Ecto neural progenitor cell (in vitro differentiated cells): ENCODE results near the gene BABAM2.

Experiments used
- DNase-seq: peaks from one replicate; pipeline ENCODE4 v3.0.0-alpha.2; 2018; ENCODE audit warnings: low spot score

Gene BABAM2

DNA sequence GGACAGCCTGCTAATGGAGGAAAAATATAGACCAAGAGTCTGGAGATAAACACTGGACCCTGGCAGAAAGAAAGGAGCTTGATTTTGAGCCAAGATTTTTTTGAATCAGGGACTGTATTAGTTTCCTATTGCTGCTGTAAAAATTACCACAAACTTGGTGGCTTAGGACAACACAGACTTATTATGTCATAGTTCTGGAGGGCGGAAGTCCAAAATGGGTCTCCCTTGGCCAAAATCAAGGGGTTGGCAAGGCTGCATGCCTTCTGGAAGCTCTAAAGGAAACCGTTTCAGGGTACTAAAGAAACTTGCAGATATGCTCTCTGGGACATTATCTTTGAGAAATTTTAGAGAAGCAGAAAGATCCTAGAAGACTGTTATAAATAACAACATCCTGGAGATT, 140.1 kb downstream of the BABAM2 start:
- DNase-seq: no peak

DNA sequence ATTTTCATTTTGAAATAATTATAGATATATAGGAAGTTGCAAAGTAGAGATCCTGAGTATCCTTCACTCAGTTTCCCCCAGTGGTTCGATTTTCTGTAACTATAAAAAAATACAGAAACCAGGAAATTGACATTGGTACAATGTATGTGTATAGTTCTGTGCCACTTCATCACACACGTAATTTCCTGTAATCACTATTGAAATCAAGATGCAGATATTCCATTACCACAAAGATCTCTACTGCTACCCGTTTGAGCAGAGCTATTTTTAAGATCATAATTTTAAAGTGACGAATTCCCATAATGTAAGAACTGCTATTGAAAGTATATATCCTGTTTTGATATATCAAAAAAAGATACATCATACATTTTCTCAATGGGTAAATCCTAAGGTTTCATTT, 142.3 kb downstream of the BABAM2 start:
- no peak for DNase-seq

DNA sequence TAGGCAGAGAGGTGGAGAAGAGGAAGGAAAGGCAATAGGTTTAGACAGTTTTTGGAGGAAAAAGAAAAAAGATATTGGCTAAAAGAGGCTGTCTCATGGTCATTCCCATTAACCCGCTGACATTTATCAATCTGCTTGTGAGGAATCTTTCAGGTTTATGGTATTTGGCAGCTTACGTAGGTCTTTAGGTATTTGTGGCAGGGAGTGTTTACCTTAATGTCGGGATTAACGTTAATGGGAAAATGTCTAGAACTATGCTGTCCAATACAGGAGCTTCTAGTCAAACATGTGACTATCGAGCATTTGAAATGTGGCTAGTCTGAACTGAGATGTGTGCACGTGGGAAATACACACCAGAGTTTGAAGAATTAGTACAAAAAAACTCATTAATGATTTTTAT, 144.2 kb downstream of the BABAM2 start:
- DNase-seq: no peak

DNA sequence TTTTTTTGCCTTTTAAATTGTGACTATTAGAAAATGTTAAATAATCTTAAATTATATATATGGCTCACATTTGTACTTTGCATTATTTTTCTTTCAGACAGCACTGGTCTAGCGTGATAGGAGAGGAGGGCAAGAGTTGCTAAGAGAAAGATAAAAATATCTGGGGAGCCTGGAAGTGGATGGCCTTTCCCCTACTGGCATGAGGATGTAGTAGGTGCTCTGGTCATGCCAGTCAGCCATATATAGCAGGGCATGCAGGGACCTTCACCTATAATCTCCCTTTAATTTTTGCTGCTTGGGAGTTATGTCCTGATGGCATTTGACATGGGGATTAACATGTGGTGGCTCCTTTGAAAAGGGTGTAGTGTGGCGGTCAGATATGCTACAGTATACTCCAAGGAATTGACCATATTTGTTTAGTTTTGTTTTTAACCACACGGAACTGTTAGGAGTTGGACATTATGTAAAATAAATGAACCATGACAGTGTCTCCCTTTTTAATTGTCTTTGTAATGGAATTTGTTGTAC, 144.7 kb downstream of the BABAM2 start:
- DNase-seq: no peak

DNA sequence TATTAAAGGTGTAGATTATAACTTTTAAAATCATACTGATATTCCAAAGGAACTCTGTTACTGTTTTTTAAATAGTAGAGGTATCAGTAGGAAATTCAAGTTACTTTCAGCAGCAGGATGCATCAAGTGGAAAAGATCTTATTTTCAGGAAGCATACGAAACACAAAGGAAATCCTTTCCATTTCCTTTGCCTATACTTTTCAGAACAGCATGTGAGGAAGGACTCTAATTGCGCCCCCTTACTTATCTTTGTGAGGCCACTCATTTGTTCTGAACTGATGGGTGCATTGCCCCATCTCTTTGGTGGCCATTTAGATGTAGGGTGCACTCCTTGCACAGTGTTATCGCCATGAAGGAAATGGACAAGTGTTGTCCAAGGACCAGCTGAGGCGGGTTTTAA, 145.3 kb downstream of the BABAM2 start:
- DNase-seq: no peak

DNA sequence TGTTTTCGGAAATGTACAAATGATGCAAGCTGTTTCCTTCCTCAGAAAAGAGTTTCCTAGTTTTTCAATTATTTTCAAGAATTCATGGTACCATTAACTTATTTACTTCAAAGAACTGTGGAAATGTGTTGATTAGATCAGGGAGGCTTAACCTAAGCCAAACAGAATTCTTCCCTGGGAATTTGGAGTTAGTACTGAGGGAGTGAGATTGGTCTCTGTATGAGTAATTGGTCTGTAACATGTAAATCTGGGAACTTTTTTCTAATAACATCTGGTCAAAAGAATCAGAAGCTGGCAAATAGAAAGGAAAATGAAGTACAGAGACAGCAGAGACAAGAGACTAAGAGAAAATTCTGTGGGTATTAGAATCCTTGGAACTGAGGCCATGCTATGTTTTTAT, 145.8 kb downstream of the BABAM2 start:
- DNase-seq: no peak

DNA sequence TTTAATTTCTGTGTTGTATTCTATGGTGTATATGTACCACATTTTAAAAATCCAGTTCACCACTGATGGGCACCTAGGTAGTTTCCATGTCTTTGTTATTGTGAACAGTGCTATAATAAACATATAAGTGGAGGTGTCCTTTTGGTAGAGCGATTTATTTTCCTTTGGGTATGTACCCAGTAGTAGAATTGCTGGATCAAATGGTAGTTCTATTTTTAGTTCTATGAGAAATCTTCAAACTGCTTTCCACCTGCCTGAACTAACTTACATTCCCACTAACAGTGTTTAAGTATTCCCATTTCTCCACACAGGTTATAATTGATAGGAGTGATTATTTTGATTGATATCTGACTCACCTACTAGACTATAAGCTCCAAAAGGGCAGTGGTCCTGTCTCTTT, 148.2 kb downstream of the BABAM2 start:
- no peak for DNase-seq

DNA sequence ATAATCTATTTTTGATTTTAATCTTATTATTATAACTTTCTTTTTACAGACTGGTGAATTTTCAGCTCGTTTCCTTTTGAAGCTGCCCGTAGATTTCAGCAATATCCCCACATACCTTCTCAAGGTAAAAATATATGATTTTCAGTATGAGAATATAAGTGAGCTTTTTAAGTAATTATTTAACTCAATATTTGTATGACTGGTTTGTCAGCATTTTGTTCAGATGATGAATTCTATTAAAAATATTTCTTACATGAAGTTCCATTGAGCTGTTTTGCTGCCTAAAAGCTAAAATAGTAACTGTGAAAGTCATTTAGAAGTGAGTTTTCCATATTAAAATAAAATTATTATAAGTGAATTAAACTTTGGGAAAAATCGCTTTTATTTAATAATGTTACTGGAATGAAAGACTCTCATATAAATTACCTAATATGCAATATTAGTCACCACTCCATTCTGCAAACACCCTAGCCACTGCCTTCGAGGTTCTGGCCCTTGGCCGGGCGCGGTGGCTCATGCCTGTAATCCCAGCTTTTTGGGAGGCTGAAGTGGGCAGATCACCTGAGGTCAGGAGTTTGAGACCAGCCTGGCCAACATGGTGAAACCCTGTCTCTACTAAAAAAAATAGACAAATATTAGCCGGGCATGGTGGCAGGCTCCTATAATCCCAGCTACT, 155.3 kb downstream of the BABAM2 start:
- DNase-seq: no peak

DNA sequence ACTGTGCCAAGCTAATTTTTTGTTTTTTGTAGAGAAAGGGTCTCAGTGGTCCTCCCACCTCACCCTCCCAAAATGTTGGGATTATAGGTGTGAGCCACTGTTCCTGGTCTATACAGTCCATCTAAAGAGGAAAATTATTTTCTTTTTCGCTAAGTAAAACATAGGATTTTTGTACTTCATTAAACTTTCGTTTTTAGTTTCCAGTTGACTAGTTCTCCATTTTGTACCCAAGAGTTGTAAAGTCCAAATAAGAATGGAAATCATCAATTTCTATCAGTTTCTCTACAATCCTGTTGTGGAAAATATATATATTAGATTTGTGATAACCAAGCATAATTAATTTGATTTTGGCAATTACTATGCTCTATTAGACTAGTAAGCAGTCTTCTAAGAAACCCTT, 156.4 kb downstream of the BABAM2 start:
- no peak for DNase-seq

DNA sequence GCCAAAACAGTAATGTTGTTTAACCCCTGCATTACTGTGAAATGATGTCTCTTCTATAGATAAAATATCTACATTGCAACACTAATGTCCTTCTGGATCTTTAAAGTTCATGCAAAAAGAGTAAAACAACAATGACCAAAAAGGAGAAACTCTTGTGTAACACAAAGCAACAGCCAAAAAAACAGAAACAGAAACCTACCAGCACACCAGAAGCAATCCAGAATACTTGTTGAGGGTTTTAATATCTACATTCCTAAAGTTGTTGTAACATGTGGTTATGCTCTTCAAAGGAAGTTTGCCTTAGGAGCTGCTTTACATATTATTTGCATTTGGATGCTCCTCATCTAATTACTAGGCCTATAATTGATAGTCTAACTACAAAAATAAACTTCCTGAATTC, 157.2 kb downstream of the BABAM2 start:
- DNase-seq: no peak

DNA sequence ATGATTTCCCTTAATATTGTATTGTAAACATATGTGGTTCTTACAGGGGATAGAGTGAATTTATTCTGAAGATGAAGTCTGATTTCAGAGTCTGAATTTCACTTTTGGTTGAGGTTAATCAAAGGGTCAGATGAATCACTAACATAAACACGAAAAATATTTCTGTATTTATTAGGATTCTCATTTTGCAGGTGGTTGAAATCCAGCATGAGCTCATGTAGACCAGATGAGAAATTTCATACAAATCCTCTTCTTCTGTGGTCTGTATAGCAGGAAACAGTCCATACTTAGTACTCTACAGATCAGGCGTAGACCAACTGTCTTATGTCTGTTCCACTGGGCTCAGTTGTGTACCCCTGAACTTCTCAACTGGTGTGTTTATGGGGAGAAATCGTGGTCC, 157.8 kb downstream of the BABAM2 start:
- no peak for DNase-seq

DNA sequence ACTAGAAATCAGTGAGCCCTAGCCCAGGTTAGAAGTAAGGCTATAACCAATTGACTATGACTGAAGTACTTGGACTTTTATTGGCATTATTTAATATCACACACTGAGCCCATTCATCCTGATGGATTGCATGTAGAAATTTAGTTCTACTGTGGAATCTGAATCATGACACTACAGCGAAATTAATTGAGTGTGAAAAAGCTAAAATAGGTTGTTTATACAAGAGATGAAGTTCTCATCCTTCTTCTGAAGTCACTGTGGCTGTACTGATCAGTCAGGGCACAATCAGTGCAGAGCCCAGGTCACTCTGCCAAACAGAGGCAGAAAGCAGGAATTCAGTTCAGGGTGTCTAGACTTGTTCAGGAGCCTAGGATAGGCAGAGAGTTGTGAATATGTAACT, 158.9 kb downstream of the BABAM2 start:
- DNase-seq: no peak

DNA sequence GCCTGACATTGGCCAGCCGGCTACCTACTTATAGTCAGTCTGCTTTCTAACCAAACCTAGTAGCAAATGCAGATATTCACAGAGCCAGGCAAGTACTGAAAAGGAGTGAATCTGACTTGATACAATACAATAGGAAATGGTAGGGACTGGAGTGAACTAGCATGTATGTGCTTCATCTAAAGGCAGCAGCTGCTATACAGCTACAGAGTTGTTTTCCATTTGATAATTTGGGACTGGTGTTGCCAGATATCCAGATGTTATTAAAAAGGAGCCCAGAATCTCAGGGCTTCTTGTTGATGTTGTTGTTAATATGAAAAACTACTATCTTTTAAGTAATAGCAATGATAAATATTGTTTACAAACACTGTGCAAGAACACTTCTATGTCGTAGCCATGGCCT, 159.4 kb downstream of the BABAM2 start:
- DNase-seq: no peak

DNA sequence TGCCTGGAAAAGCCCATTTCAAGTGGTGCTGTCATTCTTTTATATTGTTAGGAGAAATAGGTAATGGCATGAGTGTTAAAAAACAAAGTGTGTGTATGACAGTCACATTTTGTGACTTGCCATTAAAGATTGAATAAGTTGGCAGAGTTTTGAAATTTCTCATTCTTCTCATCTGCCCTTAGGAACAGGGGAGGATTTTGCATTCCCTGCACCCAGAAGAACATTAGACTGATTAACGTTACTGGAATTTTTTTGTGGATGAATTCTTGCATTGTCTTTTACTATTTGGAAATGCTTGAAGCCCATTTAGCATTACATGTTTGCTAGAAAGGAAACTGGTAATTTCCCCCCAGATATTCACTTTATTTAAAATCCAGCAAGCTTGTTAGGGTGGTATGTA, 162.2 kb downstream of the BABAM2 start:
- DNase-seq: no peak

DNA sequence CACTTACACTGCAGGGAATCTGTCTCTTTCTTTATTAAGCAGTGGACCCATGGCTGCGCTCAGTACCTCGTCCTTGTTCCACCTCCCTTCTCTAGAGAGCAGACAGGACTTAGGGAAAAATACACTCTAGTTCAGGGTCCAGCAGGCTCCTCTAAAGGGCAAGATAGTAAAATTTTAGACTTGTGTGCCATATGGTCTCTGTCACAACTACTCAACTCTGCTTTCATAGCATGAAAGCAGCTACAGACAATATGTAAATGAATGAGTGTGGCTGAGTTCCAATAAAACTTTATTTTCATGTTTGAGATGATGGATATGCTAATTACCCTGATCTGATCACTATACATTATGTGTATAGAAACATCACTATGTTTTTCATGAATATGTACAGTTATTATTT, 163.1 kb downstream of the BABAM2 start:
- DNase-seq: no peak

DNA sequence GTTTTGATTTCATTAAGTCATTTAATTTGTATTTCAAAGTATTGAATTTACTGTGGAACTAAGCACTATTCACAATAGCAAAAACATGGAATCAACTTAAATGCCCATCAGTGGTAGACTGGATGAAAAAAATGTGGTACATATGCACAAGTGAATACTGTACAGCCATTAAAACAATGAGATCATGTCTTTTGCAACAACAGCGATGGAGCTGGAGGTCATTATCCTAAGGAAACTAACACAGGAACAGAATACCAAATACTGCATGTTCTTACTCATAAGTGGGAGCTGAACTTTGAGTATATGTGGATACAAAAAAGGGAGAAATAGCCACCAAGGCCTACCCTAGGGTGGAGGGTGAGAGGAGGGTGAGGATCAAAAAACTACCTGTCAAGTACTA, 164.4 kb downstream of the BABAM2 start:
- DNase-seq: no peak

DNA sequence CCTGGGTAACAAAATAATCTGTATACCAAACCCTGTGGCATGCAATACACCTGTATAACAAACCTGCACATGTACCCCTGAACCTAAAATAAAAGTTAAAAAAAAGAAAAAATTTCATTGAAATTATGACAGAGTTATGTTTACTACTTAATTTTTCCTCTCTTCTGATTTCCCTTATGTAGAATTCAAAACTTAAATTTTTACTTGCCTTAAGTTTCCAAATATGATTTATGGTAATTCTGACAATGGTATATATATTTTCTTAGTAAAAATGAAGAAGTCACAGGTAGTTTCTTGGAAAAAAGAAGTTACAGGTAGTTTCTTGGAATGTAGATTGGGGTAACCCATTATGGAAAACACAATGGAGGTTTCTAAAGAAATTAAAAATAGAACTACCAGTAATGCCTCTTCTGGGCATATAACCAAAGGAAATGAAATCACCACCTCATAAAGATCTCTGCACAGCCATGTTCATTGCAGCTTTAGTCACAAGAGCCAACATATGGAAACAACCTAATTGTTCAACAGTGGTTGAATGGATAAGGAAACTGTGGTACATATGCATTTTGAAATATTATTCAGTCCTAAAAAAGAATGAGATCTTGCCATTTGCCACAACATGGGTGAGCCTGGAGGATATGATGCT, 164.9 kb downstream of the BABAM2 start:
- no peak for DNase-seq

DNA sequence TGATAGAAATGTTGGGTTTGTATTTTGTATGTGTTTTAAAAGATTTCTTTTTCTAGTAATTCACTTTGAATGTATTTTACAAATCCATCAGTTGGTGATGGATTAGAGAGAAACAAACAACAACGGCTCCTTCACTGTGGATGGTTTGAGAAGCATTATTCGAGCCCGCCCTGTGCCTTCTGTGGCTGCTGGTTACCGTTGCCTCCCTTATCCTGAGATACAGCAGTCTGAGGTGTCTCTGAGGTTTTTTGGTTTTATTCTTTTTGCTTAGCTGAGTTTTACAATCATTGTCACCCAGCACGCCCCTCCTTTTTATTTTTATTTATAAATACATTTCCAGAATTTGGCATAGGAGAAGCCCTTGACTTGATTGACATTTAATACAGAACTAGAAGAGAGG, 168.3 kb downstream of the BABAM2 start:
- DNase-seq: no peak

DNA sequence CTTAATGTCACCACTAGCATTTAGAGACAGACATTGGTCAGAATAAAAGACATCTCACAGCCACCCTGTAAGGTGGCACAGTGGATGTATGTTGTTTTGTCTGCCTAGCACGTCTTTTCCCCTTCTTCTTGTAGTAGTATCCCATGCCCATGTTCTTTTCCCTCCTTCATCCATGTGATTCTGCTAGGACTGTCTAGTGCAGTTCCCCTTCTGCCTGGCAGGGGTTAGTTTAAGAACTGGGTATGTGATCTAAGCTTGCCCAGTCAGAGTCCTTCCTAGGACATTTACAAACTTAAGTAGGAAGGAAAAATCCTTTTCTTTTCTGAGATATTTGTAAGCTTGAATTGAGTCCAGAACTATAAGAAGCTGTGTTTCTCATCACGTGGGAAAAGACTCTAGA, 172.3 kb downstream of the BABAM2 start:
- no peak for DNase-seq

DNA sequence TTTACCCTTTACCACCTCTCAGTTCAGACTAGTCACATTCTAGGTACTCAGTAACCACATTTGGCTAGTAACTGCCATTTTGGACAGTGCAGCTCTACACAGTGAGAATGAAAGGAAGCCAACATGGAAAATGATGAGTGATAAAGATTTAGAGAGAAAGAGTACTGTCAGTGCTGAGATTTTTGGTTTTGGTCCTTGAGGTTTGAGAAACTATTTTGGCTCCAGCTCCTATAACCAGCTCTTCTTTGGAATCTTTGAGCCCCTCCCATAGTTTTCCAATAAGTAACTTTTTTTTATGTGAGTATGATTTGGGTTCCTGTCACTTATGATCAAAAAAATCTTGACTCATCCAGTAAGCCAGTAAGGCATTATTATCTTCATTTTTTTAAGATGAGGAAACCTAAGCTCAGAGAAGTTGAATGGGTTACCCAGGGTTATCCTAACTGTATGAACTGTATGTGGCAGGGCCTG, 173.0 kb downstream of the BABAM2 start:
- no peak for DNase-seq

DNA sequence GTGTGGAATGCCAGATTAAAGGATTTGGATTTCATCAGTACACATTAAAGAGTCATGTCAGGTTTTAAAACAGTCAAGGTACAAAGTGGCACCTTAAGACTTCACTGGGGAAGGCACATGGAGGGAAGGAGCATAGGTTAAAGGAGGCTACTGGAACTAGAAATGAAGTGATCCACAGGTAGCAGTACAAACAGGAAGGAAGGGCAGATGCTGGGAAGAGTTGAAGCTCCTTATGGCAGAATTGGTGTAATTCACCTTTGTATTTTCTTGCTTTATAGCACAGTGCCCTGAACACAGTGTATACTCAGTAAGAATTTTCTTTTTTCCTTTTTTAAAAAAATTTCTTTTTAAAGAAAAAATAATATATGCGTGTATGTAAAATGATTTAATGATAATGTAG, 177.1 kb downstream of the BABAM2 start:
- DNase-seq: no peak

DNA sequence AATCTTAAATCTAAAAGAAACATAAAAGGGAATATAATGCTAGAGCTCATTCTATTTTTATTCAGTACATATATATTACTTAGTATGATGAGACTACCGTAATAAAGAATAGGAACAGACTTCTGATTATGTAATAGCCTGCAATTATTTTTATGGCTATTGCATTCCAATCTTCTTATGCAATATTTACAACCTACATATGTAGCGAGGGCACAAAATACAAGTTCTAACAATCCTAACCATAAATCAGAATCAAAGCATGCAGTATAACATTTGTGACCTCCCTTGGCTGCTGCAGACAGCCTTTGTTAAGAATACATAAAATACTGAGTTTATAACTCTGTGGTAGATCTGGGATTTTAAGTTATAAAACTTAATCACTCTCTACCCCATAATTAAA, 177.6 kb downstream of the BABAM2 start:
- DNase-seq: no peak

DNA sequence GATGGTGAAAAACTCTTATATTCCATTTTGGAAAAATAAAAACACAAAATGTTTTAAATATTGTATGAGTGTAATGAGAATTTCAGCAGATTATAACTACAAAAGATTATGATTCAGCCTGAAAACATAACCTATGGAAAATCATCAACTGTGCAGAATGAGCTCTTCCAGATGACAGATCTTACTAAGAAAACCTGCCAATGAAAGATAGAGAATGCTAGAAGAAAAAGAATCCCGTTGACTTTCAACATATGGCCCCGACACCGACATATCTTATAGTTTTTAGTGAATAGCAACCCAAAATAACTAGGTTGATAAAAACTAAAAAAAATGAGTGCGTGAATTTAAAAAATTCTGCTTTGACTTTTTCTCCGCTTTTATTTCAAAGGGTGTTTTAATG, 178.0 kb downstream of the BABAM2 start:
- no peak for DNase-seq

DNA sequence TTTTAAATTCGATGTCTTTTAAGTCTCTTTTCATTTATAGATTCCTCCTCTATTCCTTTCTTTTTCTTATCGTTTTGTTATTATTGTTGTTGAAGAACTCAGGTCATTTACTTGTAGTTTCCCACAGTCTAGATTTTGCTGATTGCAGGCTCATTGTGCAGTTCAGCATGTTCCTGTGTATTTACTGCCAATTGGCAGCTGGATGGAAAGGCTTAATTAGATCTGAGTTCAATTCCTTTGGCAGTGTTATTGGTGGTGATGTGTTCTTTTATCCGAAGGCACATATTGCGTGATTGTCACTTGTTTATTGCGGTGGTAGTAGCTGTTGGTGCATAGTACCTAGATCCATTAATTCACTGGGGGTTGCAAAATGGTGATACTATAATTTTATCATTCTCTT, 180.7 kb downstream of the BABAM2 start:
- no peak for DNase-seq
